Tibial artery (tissue), 4 donors: ENCODE results near the gene STKLD1.

ENCODE experiments used
- DNase-seq, 2 donors: peaks; one replicate each; pipeline ENCODE4 v3.0.0-alpha.2; 2019
- H3K27ac ChIP-seq, 2 donors: fragments of 200-600 bp; sonication (generic) in 1 of 2; 1 replicate in 1 of 2; 2 replicates in 1 of 2; pipeline ENCODE4 v1.5.1; 2018 to 2019; ENCODE audit warnings: mild to moderate bottlenecking in 1 of 2
- H3K27me3 ChIP-seq, 2 donors: fragments of 200-600 bp; sonication (generic) in 1 of 2; one replicate each; pipeline versions ENCODE4 v1.5.1 to v1.6.0; 2016 to 2019
- H3K36me3 ChIP-seq, 3 donors: fragments of 200-600 bp; sonication (generic) in 2 of 3; one replicate each; pipeline ENCODE4 v1.5.1; 2016 to 2019; ENCODE audit warnings: mild to moderate bottlenecking in 2 of 3
- H3K4me1 ChIP-seq, 4 donors: fragments of 200-600 bp; sonication (generic) in 2 of 4; 1 replicate in 3 of 4; 2 replicates in 1 of 4; pipeline ENCODE4 v1.5.1; 2016 to 2019
- H3K4me3 ChIP-seq, 2 donors: fragments of 200-600 bp; sonication (generic) in 1 of 2; 1 replicate in 1 of 2; 2 replicates in 1 of 2; pipeline ENCODE4 v1.5.1; 2018 to 2019; ENCODE audit warnings: mild to moderate bottlenecking in 2 of 2
- H3K9me3 ChIP-seq, 3 donors: fragments of 200-600 bp; sonication (generic) in 1 of 3; one replicate each; pipeline ENCODE4 v1.5.1; 2016 to 2019
- CTCF ChIP-seq, 2 experiments: fragments of 200-600 bp in 1 of 2; fragments of 450-650 bp in 1 of 2; IDR thresholded peaks; one replicate each; pipeline ENCODE4 v1.5.1; 2017 to 2019; ENCODE audit warnings: antibody characterized with exemption in 2 of 2, mild to moderate bottlenecking in 1 of 2, moderate library complexity in 1 of 2
- intact Hi-C: fragments of 100-400 bp; cut with DNase I; formaldehyde crosslinking; loops from one replicate; pipeline ENCODE4 v1.15.0; 2023; ENCODE audit warnings: low total_unique reads

STKLD1 gene

GRCh38 chr9:133397370-133397769 is 21.2 kb downstream of the STKLD1 start:
- H3K27me3 ChIP-seq = peaks cover 0 to 23% of the 10 kb centered on the region in 2 donors
- no peak overlapping the region for H3K27ac ChIP-seq
- no peak for DNase-seq
- H3K4me1 ChIP-seq = no peaks in the 10 kb centered on the region
- intact Hi-C loops = no loop called here
- H3K36me3 ChIP-seq = peaks cover 0 to 22% (median 0%) of the 10 kb centered on the region in 3 donors
- H3K4me3 ChIP-seq = no peak overlapping the region
- no peaks in the 10 kb centered on the region for H3K9me3 ChIP-seq
- no peak for TF ChIP-seq CTCF (IDR thresholded peaks at IDR 0.05)

DNA sequence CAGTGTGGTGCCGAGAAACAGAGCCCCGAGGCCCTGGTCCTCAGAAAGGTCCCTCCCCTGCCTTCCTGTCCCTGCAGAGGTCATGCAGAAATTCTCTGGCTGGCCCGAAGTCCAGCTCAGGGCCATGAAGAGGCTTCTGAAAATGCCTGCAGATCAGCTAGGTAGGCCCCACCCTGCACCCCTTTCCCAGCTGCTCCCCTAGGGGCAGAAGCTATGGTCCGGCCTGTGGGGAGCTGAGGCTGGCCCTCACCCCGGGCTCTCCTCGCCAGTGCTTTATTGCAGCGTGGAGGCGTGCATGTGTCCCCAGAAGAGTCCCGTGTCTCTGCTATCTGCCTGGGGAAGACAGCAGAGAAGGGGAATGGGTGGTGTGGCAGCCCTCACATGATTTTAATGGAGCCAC is 21.7 kb downstream of the STKLD1 start:
- Histone ChIP-seq H3K27me3 (peaks cover 0 to 21% of the 10 kb centered on the region in 2 donors), H3K4me1 (no peaks in the 10 kb centered on the region)

GRCh38 chr9:133400292-133400691 is 24.1 kb downstream of the STKLD1 start:
- H3K27ac ChIP-seq = no peak overlapping the region
- H3K36me3 ChIP-seq = peaks cover 6 to 51% (median 7%) of the 10 kb centered on the region in 3 donors
- intact Hi-C loops = no loop called here
- no peak for DNase-seq
- H3K9me3 ChIP-seq = no peaks in the 10 kb centered on the region
- peaks cover 0 to 4% of the 10 kb centered on the region in 2 donors for H3K27me3 ChIP-seq
- no peak overlapping the region for H3K4me3 ChIP-seq
- no peak for TF ChIP-seq CTCF (IDR thresholded peaks at IDR 0.05)
- no peaks in the 10 kb centered on the region for H3K4me1 ChIP-seq

More for the DNA sequence above, 21.7 kb downstream of the STKLD1 start:
- no peak for DNase-seq
- H3K36me3 ChIP-seq = peaks cover 0 to 27% (median 0%) of the 10 kb centered on the region in 3 donors
- H3K27ac ChIP-seq = no peak overlapping the region
- TF ChIP-seq CTCF (IDR thresholded peaks at IDR 0.05) = no peak
- intact Hi-C loops = no loop called here
- H3K9me3 ChIP-seq = no peaks in the 10 kb centered on the region
- no peak overlapping the region for H3K4me3 ChIP-seq

DNA sequence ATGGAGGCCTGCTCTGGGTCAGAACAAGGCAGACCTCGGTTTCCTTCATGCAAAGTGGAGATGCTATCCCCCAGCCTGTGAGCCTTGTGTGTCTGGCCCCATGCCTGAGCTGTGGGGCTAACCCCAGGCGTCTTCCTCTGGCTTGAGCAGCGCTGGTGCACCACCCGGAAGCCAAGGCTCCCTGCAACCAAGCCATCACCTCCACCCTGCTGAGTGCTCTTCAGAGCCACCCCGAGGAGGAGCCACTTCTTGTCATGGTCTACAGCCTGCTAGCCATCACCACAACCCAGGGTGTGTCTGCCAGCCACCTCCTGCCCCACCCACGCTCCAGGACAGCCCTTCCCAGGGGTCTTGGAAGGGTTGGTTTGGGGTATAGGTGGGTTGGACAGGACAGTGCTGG is 25.4 kb downstream of the STKLD1 start:
- intact Hi-C loops = no loop called here
- peaks cover 0 to 4% of the 10 kb centered on the region in 2 donors for H3K27me3 ChIP-seq
- H3K9me3 ChIP-seq = no peaks in the 10 kb centered on the region
- peaks cover 12 to 64% (median 20%) of the 10 kb centered on the region in 3 donors for H3K36me3 ChIP-seq
- no peak for TF ChIP-seq CTCF (IDR thresholded peaks at IDR 0.05)
- no peak for DNase-seq
- no peak overlapping the region for H3K4me3 ChIP-seq
- no peaks in the 10 kb centered on the region for H3K4me1 ChIP-seq
- no peak overlapping the region for H3K27ac ChIP-seq

- Histone ChIP-seq H3K36me3 (peaks cover 13 to 75% (median 28%) of the 10 kb centered on the region in 3 donors), H3K4me1 (no peaks in the 10 kb centered on the region), H3K27ac (no peak overlapping the region), H3K9me3 (no peaks in the 10 kb centered on the region), H3K27me3 (no peaks in the 10 kb centered on the region), H3K4me3 (no peak overlapping the region)
- intact Hi-C loops = no loop called here
- TF ChIP-seq CTCF (IDR thresholded peaks at IDR 0.05) = no peak
- no peak for DNase-seq
Measured at GRCh38 chr9:133402689-133403088, 26.5 kb downstream of the STKLD1 start.
